Activated naive CD4-positive, alpha-beta T cell (primary cell): Measurements from ENCODE around the gene DENND6B.

ENCODE experiments used
- DNase-seq, 4 experiments: peaks; one replicate each; lab custom pipeline; 2025; lab: John Stamatoyannopoulos, UW

Gene DENND6B

GRCh38 chr22:50315289-50316113, 11.3 kb downstream of the DENND6B start:
- DNase-seq: no peak

GRCh38 chr22:50314455-50315288, 12.1 kb downstream of the DENND6B start:
- peak in 3 of 4 experiments; percentile 30 to 54 (median 54) for DNase-seq

GRCh38 chr22:50314081-50314454, 12.7 kb downstream of the DENND6B start:
- DNase-seq: no peak

GRCh38 chr22:50313600-50313999, 13.2 kb downstream of the DENND6B start:
- DNase-seq: no peak

- DNase-seq: no peak
Measured at GRCh38 chr22:50313021-50313420, 13.8 kb downstream of the DENND6B start.

GRCh38 chr22:50312371-50312770, 14.4 kb downstream of the DENND6B start:
- no peak for DNase-seq

- no peak for DNase-seq
Measured at GRCh38 chr22:50311606-50312351, 15.0 kb downstream of the DENND6B start.

- DNase-seq: no peak
Measured at GRCh38 chr22:50310949-50311444, 15.8 kb downstream of the DENND6B start.

GRCh38 chr22:50310031-50310722, 16.6 kb downstream of the DENND6B start:
- no peak for DNase-seq

GRCh38 chr22:50309601-50309991, 17.2 kb downstream of the DENND6B start:
- DNase-seq: no peak

GRCh38 chr22:50308986-50309600, 17.7 kb downstream of the DENND6B start:
- DNase-seq: no peak

GRCh38 chr22:50308597-50308935, 18.2 kb downstream of the DENND6B start:
- DNase-seq: no peak

GRCh38 chr22:50307890-50308596, 18.8 kb downstream of the DENND6B start:
- no peak for DNase-seq

- DNase-seq: no peak
Measured at GRCh38 chr22:50306753-50307749, 19.8 kb downstream of the DENND6B start, which contains the start of gene PLXNB2. Gene PLXNB2 (minus strand): TSS chr22:50307646. CDS start chr22:50290584, 17,062 bp downstream.

- no peak for DNase-seq
Measured at GRCh38 chr22:50305923-50306566, 20.8 kb downstream of the DENND6B start.

GRCh38 chr22:50305393-50305922, 21.4 kb downstream of the DENND6B start:
- DNase-seq: no peak

- DNase-seq: no peak
Measured at GRCh38 chr22:50304528-50305392, 22.1 kb downstream of the DENND6B start.
